Mammary epithelial cell (primary cell): ENCODE results near the gene SSH3.

ENCODE experiments used
- EZH2 ChIP-seq: IDR thresholded peaks from 2 replicates; pipeline ENCODE4 v1.6.1; 2012; ENCODE audit warnings: low read length, inconsistent platforms, borderline replicate concordance
- TF ChIP-seq, protein P1 (sequence below), 2 donors: IDR thresholded peaks in 1 of 2; conservative IDR thresholded peaks in 1 of 2; 2 replicates each; pipeline ENCODE4 v1.5.1; 2011 to 2012; ENCODE audit warnings: inconsistent platforms in 2 of 2, low read length in 2 of 2, mild to moderate bottlenecking in 2 of 2, control low read depth in 1 of 2, low read depth in 1 of 2; ENCODE audit not compliant: insufficient read depth in 1 of 2; ENCODE audit errors: extremely low read depth in 1 of 2

GRCh38 chr11:67253872-67254624 is 49.3 kb upstream of the SSH3 start:
- TF ChIP-seq, protein P1, sequence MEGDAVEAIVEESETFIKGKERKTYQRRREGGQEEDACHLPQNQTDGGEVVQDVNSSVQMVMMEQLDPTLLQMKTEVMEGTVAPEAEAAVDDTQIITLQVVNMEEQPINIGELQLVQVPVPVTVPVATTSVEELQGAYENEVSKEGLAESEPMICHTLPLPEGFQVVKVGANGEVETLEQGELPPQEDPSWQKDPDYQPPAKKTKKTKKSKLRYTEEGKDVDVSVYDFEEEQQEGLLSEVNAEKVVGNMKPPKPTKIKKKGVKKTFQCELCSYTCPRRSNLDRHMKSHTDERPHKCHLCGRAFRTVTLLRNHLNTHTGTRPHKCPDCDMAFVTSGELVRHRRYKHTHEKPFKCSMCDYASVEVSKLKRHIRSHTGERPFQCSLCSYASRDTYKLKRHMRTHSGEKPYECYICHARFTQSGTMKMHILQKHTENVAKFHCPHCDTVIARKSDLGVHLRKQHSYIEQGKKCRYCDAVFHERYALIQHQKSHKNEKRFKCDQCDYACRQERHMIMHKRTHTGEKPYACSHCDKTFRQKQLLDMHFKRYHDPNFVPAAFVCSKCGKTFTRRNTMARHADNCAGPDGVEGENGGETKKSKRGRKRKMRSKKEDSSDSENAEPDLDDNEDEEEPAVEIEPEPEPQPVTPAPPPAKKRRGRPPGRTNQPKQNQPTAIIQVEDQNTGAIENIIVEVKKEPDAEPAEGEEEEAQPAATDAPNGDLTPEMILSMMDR (conservative IDR thresholded peaks at IDR 0.05 in 1 of 2, IDR thresholded peaks at IDR 0.05 in 1 of 2; ENCODE audit: extremely low read depth in 1 of 2, insufficient read depth in 1 of 2, low read depth in 1 of 2, low read length in 2 of 2): no peak
- no peak for TF ChIP-seq EZH2
